CD14-positive monocyte (primary cell): ENCODE results near the gene KHNYN. TPM values are rescaled to one million over a fixed set of nuclear protein-coding genes. Genes with fewer than 3 reads are reported as not detected.
"Not testable (repeated sequence)": the region's sequence is repeated elsewhere in the genome, so short reads cannot be mapped to it uniquely, and the experiment has no call there.

Experiments used
- DNase-seq, 3 donors: peaks; one replicate each; pipeline ENCODE4 v3.0.0-alpha.2; 2011 to 2022
- H2AFZ ChIP-seq: 2 replicates; pipeline ENCODE4 v1.6.0; 2012; ENCODE audit warnings: mild to moderate bottlenecking, low read depth, low read length, inconsistent platforms; ENCODE audit not compliant: insufficient read depth, poor library complexity, severe bottlenecking
- H3K27ac ChIP-seq, 2 donors: 1 replicate in 1 of 2; 2 replicates in 1 of 2; pipeline ENCODE4 v1.5.1; 2012 to 2013; ENCODE audit warnings: low read length in 2 of 2, control low read depth in 1 of 2, inconsistent platforms in 1 of 2, low read depth in 1 of 2, mild to moderate bottlenecking in 1 of 2
- H3K27me3 ChIP-seq, 2 donors: one replicate each; pipeline versions ENCODE4 v1.6.0 to v1.6.1; 2011 to 2013; ENCODE audit warnings: low read length in 2 of 2; ENCODE audit not compliant: control insufficient read depth in 2 of 2, insufficient read depth in 2 of 2
- H3K36me3 ChIP-seq, 2 donors: replicated peaks in 1 of 2; 1 replicate in 1 of 2; 2 replicates in 1 of 2; pipeline versions ENCODE4 v1.5.1 to v1.6.1; 2012 to 2013; ENCODE audit warnings: low read length in 2 of 2, control low read depth in 1 of 2, inconsistent platforms in 1 of 2, mild to moderate bottlenecking in 1 of 2; ENCODE audit not compliant: insufficient read depth in 2 of 2, control insufficient read depth in 1 of 2
- H3K4me1 ChIP-seq, 2 donors: 1 replicate in 1 of 2; 2 replicates in 1 of 2; pipeline versions ENCODE4 v1.5.1 to v1.6.1; 2012 to 2013; ENCODE audit warnings: low read length in 2 of 2, control low read depth in 1 of 2, inconsistent platforms in 1 of 2, mild to moderate bottlenecking in 1 of 2, moderate library complexity in 1 of 2; ENCODE audit not compliant: insufficient read depth in 2 of 2, control insufficient read depth in 1 of 2
- H3K4me2 ChIP-seq: replicated peaks from 2 replicates; pipeline ENCODE3; 2012; ENCODE audit warnings: low read length, moderate library complexity, mild to moderate bottlenecking; ENCODE audit not compliant: poor library complexity, severe bottlenecking; ENCODE audit errors: extremely low read depth
- H3K4me3 ChIP-seq, 3 experiments: fragments of 200-600 bp in 1 of 3; sonication (generic) in 1 of 3; replicated peaks in 1 of 3; 1 replicate in 2 of 3; 2 replicates in 1 of 3; pipeline ENCODE4 v1.5.1; 2011 to 2013; ENCODE audit warnings: low read length in 3 of 3, mild to moderate bottlenecking in 3 of 3, control low read depth in 2 of 3, low read depth in 2 of 3, inconsistent platforms in 1 of 3, moderate library complexity in 1 of 3
- H3K79me2 ChIP-seq: 2 replicates; pipeline ENCODE4 v1.6.0; 2012; ENCODE audit warnings: mild to moderate bottlenecking, control low read depth, inconsistent platforms, low read length, moderate library complexity; ENCODE audit not compliant: insufficient read depth
- H3K9ac ChIP-seq: 2 replicates; pipeline ENCODE4 v1.6.0; 2017; ENCODE audit warnings: low read length, mild to moderate bottlenecking; ENCODE audit not compliant: insufficient read depth, poor library complexity, severe bottlenecking
- H3K9me3 ChIP-seq, 2 donors: replicated peaks in 1 of 2; 1 replicate in 1 of 2; 2 replicates in 1 of 2; pipeline versions ENCODE4 v1.5.1 to v1.6.1; 2012 to 2013; ENCODE audit warnings: low read length in 2 of 2, control low read depth in 1 of 2; ENCODE audit not compliant: control insufficient read depth in 1 of 2, insufficient read depth in 1 of 2
- H4K20me1 ChIP-seq: 2 replicates; pipeline ENCODE4 v1.6.0; 2012; ENCODE audit warnings: mild to moderate bottlenecking, low read length, control low read depth, moderate library complexity; ENCODE audit not compliant: insufficient read depth
- H3K27ac Mint-ChIP-seq, 7 donors: one replicate each; pipeline ENCODE4 v1.8.0; 2020; ENCODE audit warnings: mild to moderate bottlenecking in 7 of 7, mixed read lengths in 7 of 7, moderate library complexity in 6 of 7, inconsistent platforms in 2 of 7
- H3K27me3 Mint-ChIP-seq, 3 donors: one replicate each; pipeline ENCODE4 v1.8.0; 2021 to 2022; ENCODE audit warnings: low read depth in 3 of 3, mild to moderate bottlenecking in 3 of 3, mixed read lengths in 3 of 3, moderate library complexity in 3 of 3, inconsistent platforms in 1 of 3
- H3K36me3 Mint-ChIP-seq, 2 donors: one replicate each; pipeline ENCODE4 v1.8.0; 2020; ENCODE audit warnings: mixed read lengths in 2 of 2, inconsistent platforms in 1 of 2, mild to moderate bottlenecking in 1 of 2
- H3K4me1 Mint-ChIP-seq: one replicate; pipeline ENCODE4 v1.8.0; 2020; ENCODE audit warnings: mild to moderate bottlenecking, mixed read lengths
- H3K4me3 Mint-ChIP-seq, 2 donors: one replicate each; pipeline ENCODE4 v1.8.0; 2020; ENCODE audit warnings: mild to moderate bottlenecking in 2 of 2, mixed read lengths in 2 of 2, moderate library complexity in 1 of 2
- H3K9me3 Mint-ChIP-seq, 7 donors: one replicate each; pipeline ENCODE4 v1.8.0; 2020 to 2022; ENCODE audit warnings: mixed read lengths in 7 of 7, mild to moderate bottlenecking in 6 of 7, moderate library complexity in 6 of 7, inconsistent platforms in 2 of 7
- CTCF ChIP-seq: fragments of 200-600 bp; IDR thresholded peaks from one replicate; pipeline ENCODE4 v1.8.0; 2022; ENCODE audit warnings: antibody characterized with exemption, mild to moderate bottlenecking
- WGBS: methylation state at CpG from one replicate; pipeline ENCODE4 v1.1.5; 2013; ENCODE audit warnings: missing lambda C conversion rate; ENCODE audit not compliant: insufficient coverage; 5-methylcytosine and 5-hydroxymethylcytosine counted together
- intact Hi-C, 2 donors: fragments of 100-400 bp; cut with micrococcal nuclease; formaldehyde crosslinking; loops; one replicate each; pipeline versions ENCODE4 v1.15.0 to v1.15.1; 2023
- polyA plus RNA-seq, 3 donors: library from polyadenylated mRNA; depleted of rRNA in 1 of 3; unstranded in 2 of 3; stranded (reverse) in 1 of 3; fragments of 300-500 nt in 2 of 3; fragments of >200 nt in 1 of 3; fragmentation: Illumina TruSeq in 2 of 3; gene quantifications; 1 replicate in 2 of 3; 2 replicates in 1 of 3; pipeline ENCODE4 v1.2.3, GENCODE V29; 2012 to 2021

Gene KHNYN
- polyA plus RNA-seq, 3 donors, result 12.4 to 39.8 (median 16.0) TPM

- intact Hi-C loops, result loop anchor here in 1 of 2 donors (5.0 to 10.0 kb wide), 2 partner anchors 210 to 1438 kb away; partner anchors contain the start of genes GMPR2 and NEDD8
- Mint-ChIP-seq H3K4me3 (peak within 1 kb of the TSS; percentile 87 to 95), H3K4me1 (peaks cover 49% of the 10 kb centered on the region), H3K27ac (peak within 1 kb of the TSS; percentile 98 to 99 (median 98)), H3K36me3 (peaks cover 30 to 34% of the 10 kb centered on the region in 2 donors), H3K27me3 (peaks cover 0 to 3% (median 0%) of the 10 kb centered on the region in 3 donors), H3K9me3 (peaks cover 0 to 9% (median 2%) of the 10 kb centered on the region in 7 donors)
- Histone ChIP-seq H3K4me1 (peaks cover 37 to 57% of the 10 kb centered on the region in 2 donors), H3K27me3 (no peaks in the 10 kb centered on the region), H3K9me3 (no peaks in the 10 kb centered on the region), H4K20me1 (peaks cover 25% of the 10 kb centered on the region), H3K9ac (peak within 1 kb of the TSS; percentile 89), H3K4me2 (peak within 1 kb of the TSS; percentile 80), H3K4me3 (peak within 1 kb of the TSS; percentile 78 to 83 (median 82)), H3K36me3 (peaks cover 25 to 35% of the 10 kb centered on the region in 2 donors), H3K79me2 (peaks cover 40% of the 10 kb centered on the region), H2AFZ (peak within 1 kb of the TSS; percentile 81), H3K27ac (peak within 1 kb of the TSS; percentile 95 to 99)
- DNase-seq, result peak; percentile 98 to 99 (median 99)
- under 1% methylated on average over 25 of the region's 52 CpGs for WGBS
- TF ChIP-seq CTCF, result no peak
Measured at GRCh38 chr14:24442240-24443052, 12.7 kb downstream of the KHNYN start, which contains the start of gene SDR39U1. TSS of gene SDR39U1 (minus strand) at chr14:24442776. CDS start at chr14:24442769, 7 bp downstream.

GRCh38 chr14:24443053-24443665 lies 13.4 kb downstream of the KHNYN start:
- Mint-ChIP-seq H3K4me1 (peaks cover 42% of the 10 kb centered on the region), H3K36me3 (peaks cover 24 to 27% of the 10 kb centered on the region in 2 donors), H3K27ac (peak overlapping the region; percentile 98 to 99 (median 98)), H3K9me3 (peaks cover 0 to 9% (median 2%) of the 10 kb centered on the region in 7 donors), H3K27me3 (peaks cover 0 to 3% (median 0%) of the 10 kb centered on the region in 3 donors), H3K4me3 (peak overlapping the region; percentile 87 to 95)
- TF ChIP-seq CTCF, result no peak
- 7% methylated on average over 4 of the region's 7 CpGs for WGBS
- Histone ChIP-seq H3K79me2 (peaks cover 37% of the 10 kb centered on the region), H3K36me3 (peaks cover 20 to 28% of the 10 kb centered on the region in 2 donors), H3K9me3 (no peaks in the 10 kb centered on the region), H3K27me3 (no peaks in the 10 kb centered on the region), H2AFZ (peak overlapping the region; percentile 81), H3K27ac (peak overlapping the region; percentile 95 to 99), H4K20me1 (peaks cover 19% of the 10 kb centered on the region), H3K4me2 (peak overlapping the region; percentile 80), H3K4me3 (peak overlapping the region; percentile 68 to 83 (median 78)), H3K4me1 (peaks cover 29 to 50% of the 10 kb centered on the region in 2 donors), H3K9ac (peak overlapping the region; percentile 89)
- no peak for DNase-seq
- intact Hi-C loops, result loop anchor here in 1 of 2 donors (5.0 to 10.0 kb wide), 2 partner anchors 211 to 1438 kb away; partner anchors contain the start of genes GMPR2 and NEDD8

GRCh38 chr14:24450828-24451227 lies 21.1 kb downstream of the KHNYN start:
- H3K4me3 Mint-ChIP-seq, H3K27me3 ChIP-seq, H3K4me2 ChIP-seq, H3K4me1 ChIP-seq, H4K20me1 ChIP-seq, H3K4me3 ChIP-seq, H2AFZ ChIP-seq, H3K27ac ChIP-seq, H3K79me2 ChIP-seq, H3K36me3 ChIP-seq, DNase-seq, H3K27ac Mint-ChIP-seq, H3K4me1 Mint-ChIP-seq, intact Hi-C loops, H3K9ac ChIP-seq, H3K27me3 Mint-ChIP-seq: not testable (repeated sequence)
- Mint-ChIP-seq H3K9me3 (peaks cover 16 to 27% (median 20%) of the 10 kb centered on the region in 7 donors), H3K36me3 (peaks cover 9 to 20% of the 10 kb centered on the region in 2 donors)
- H3K9me3 ChIP-seq, result peaks cover 0 to 17% of the 10 kb centered on the region in 2 donors
- no CpG with 5 or more reads among the region's 2 CpGs for WGBS
